Hippocampal formation (tissue), 2 donors: ENCODE data around the gene ATOX1.
"Not testable (repeated sequence)": the region's sequence is repeated elsewhere in the genome, so short reads cannot be mapped to it uniquely, and the experiment has no call there.

Experiments
- DNase-seq, 2 donors: peaks; one replicate each; lab custom pipeline; 2025; lab: John Stamatoyannopoulos, UW

ATOX1 gene

DNA sequence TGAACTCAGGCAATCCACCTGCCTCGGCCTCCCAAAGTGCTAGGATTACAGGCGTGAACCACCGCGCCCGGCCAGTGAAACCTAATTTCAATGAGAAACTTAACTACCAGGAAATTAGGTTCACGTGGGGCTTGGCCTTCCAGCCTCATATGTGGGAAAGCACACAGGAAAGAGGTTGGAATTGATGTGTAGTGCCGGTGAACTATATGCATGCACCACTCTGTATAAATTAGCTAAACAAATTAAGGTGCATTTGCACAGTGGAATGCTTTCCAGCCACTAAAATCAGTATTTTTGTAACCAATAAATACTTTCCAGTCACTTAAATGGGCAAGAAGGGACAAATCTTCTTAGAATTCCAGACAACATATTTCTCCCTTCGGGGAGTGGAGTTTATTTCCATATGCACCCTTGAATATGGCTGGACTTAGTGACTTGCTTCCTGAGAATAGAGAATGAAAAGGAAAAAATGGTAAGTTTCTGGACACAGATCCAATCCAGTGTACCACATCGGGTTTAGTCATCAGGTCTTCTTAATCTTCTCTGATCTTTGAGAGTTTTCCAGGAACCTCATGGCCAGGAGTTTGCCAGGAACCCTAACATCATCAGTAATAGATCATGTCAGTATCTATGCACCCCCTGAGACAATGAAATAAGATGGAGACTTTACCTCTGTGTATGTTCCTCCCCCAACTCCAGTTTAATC is 24.9 kb downstream of the ATOX1 start:
- DNase-seq: no peak

DNA sequence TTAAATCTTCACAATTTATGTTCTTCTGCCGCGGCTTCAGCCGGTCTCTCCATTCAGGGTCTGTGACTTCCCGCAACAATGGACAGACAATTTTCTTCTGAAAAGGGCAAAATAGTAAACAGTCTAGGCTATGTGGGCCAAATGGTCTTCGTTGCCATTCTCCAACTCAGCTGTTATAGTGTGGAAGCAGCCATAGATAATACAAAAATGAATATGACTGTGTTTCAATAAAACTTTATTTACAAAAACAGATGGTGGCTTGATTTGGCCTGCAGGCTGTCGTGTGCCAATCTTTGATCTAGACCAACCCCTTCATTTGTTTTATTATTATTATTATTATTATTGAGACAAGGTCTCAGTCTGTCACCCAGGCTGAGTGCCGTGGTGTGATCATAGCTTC is 28.1 kb downstream of the ATOX1 start:
- DNase-seq: no peak

DNA sequence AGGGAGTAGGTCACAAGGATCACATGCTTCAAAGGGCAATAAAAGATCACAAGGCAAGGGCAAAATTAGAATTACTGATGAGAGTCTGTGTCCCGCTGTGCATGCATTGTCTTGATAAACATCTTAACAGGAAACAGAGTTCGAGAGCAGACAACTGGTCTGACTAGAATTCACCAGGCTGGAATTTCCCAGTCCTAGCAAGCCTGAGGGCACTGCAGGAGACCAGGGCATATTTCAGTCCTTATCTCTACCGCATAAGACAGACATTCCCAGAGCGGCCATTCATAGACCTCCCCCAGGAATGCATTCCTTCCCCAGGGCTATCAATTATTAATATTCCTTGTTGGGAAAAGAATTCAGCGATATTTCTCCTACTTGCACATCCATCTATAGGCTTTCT is 28.8 kb downstream of the ATOX1 start:
- DNase-seq: not testable (repeated sequence)

DNA sequence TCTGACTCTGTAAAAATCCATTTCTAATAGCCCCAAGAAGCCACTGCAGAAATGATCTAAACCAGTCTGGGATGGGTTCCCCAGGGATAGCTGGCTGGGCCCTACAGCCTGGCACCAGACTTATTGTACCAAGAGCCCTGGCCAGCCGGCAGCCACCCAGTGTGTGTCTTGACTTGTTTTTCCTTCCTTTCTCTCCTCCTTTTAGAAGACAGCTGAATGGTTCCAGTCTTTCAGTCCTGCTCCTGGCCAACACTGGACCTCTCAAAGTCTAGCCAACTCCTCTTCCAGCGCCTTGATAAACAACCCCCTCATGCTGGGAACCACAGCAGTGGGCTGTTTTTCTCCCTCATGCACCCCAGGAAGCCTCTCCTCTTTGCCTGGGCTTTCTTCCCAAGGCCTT is 34.1 kb downstream of the ATOX1 start:
- peak; percentile 32 to 47 for DNase-seq

DNA sequence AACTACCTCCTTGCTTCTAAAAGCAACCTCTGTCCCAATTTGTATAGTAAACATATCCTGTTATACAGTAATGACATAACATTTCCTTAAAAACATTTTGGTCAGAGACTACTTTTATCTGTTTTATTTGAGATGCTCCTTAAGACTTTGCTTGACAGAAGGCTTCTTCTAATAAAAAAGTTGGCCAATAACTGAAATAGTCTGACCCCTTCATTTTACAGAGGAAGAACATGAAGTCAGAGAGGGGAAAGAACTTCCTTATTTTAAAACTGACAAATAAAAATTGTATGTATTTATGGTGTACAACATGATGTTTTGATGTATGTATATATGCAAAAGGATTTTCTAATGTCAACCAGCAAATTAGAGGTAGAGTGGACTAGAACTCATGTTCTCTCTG is 35.9 kb downstream of the ATOX1 start:
- no peak for DNase-seq

DNA sequence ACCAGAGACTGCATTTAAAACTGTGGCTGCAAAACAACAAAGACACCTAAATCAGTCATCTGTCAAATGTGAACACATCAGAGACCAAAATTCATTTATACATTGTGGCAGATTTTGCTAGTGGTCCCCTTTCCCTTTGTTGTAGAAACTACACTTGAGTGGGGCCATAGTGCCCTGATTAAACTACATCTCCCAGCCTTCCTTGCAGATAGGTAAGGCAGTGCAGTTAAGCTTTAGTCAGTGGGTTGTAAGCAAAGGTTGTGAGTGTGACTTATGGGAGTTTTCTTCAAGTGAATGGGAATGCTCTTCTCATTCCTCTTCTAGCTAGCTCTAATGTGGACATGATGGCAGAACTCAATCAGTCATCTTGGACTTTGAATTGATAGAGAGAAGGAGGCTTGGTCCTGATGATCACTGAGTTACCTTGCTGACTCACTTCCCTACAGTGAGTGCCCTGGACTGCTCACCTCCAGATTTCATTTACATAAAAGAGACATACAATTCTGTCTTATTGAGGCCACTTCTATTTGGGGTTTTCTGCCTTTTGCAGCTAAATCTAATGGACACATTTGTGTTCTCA is 36.5 kb downstream of the ATOX1 start:
- no peak for DNase-seq

DNA sequence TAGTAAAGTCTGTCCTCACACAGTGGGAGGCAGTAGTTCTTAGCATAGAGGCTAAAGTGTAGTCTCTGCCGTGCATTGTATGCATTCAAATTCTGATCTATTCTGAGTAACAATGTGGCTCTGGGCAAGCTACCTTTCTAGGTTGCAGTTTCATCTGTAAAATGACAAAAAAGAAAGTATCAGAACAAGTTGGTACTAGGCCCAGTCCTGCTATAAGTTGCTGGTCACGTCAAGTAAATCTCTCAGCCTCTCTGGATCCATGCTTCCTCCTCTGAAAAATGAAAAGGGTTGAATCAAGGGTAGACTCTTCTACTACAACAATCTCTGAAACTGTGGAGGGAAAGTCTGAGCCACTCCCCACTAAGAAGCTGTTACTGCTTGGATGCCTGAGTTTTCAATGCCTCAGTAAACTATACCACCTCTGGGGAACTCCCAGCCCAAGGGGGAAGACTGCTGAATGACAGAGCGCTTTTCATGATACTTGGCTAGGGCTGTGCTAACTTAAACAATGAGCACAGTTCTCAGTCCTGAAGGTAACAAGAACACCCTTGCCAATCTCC is 37.3 kb downstream of the ATOX1 start:
- DNase-seq: no peak

DNA sequence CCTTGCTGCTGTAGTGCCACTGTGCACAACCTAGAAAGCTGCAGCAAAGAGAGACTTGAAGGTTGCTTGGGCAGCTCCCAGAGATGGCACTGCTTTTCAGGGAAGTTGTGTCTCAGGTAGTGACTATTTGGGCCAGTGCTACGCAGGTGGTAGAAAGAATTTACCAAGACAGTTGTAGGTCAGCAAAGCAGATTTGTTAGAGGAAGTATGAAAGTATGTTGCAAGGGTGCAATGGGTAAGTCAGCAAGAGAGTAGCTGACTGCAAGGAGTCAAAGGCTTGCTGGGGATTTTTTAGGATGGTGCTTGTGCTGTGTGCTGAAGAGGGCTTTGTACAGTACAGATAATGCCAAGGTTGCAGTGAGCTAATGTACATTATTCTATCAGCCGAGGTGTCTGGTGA is 38.2 kb downstream of the ATOX1 start:
- no peak for DNase-seq

DNA sequence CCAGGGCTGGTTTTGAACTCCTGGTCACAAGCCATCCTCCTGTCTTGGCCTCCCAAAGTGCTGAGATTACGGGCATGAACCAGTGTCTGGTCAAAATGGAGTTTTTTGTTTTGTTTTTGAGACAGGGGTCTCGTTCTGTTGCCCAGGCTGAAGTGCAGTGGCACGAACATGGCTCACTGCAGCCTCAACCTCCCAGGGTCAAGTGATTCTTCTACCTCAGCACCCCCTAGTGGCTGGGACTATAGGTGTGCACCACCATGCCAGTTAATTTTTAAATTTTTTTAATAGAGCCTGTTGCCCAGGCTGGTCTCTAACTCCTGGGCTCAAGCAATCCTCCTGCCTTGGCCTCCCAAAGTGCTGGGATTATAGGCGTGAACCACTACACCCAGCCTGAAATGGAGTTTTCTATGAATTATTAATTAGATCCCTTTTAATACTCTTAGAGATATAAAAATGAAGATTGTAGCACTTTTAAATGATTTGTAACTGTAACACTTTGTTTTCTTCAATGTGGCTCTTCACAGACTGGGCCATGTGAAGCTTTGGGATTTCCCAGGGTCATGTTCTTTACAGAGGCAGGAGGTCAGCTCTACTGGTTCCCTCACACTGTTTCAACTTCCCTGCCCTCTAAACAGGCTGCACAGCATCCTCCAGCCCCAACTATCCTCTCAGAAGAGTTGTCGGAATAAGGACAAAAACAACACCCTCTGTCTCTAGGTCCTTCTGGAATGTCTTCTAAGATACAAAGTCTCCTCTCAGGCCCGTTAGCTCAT is 39.0 kb downstream of the ATOX1 start:
- DNase-seq: peak in 1 of 2 donors; percentile 13

DNA sequence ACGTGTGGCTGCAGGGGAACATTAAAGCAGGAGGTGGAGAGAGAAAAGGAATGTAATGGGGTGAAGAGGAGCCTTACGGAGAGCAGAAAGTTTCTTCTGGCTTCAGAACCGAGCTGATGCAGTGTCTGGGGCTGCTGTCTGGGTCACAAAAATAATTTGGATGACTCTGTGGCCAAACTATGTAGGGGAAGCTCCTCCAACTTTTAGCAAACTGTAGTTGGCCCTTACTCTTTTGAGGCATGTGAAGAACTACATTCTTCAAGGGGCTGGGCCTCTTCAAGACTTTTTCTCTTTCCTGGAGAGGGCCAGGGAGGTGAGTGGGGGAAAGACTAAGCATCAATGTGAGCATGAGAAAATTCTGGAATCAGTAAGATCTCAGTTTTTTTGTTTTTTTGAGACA is 39.8 kb downstream of the ATOX1 start:
- DNase-seq: no peak

DNA sequence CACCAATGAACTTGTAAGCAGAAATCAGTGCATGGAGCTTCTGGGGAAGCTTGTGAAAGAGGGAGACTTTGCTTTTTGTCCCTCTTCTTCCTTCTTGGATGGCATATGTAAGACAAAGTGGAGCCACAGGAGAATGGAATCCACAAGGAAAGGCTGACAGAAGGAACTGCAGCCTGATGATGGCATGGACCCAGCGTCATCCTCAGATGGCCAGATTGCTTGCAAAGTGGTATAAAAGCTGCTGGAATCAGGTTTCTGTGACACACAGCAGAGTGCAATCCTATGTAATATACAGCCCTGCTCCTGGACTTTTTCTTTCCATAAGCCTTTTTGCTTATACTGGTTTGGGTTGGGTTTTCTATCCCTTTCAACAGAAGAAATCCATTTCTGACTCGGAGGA is 40.3 kb downstream of the ATOX1 start:
- no peak for DNase-seq

DNA sequence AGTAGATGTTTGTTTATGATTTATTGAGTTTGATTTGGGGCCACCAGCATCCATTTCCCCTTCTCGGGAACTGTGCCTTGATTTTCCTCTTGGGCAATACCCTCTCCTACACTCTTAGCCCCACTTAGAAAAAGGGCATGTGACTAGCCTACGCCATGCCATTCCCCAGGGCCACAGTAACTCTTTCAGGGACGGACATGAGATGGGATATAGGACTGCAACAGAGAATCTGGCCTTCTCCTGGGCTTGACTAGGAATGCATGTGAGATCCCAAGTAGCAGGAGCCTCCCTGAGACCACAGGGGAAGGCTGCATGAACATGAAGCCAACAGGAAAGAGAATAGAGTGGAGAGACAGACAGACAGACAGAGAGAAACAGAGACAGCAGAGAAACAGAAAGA is 41.0 kb downstream of the ATOX1 start:
- no peak for DNase-seq

DNA sequence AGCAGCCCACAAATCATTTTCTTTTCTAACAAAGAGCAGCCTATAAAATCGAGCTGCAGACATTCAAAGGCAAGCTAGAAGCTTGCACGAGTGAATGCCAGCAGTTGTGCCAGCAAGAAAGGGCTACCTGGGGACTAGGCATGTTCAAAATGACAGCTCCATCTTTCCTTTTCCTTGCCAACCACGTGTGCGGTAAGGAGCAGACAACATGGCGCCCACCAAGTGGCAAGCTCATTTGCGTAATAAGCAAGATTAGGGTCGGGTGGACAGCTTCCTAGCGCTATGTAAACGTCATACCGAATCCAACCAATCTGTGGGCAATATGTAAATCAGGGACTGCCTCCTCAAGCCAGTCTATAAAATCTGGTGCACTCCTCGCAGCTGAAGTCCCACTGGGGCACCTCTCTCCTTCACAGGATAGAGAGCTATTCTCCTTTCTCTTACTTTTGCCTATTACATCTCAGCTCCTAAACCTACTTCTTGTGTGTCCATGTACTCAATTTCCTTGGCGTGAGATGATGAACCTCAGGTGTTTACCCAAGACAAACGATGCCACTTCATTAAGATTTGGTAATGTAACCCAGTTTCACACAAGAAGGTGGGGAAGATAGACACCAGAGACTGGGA is 49.2 kb downstream of the ATOX1 start:
- no peak for DNase-seq

DNA sequence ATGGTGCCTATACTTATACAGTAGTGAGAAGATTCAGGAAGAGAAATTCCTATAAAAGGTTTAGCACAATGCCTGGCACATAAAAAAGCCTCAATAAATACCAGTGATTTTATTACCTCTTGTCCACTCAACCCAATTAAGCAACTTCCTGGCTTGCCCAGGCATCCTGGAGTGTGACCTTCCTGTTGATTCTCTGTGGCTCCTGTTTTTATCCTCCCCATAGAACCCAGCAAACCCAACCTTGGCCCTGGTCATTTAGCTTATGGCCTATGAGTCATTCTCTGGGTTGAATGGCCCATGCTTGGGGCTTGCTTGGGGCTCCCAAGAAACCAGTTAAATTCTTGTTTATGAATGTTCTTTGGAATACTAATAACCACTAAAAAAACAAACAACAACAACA is 50.3 kb downstream of the ATOX1 start:
- no peak for DNase-seq

DNA sequence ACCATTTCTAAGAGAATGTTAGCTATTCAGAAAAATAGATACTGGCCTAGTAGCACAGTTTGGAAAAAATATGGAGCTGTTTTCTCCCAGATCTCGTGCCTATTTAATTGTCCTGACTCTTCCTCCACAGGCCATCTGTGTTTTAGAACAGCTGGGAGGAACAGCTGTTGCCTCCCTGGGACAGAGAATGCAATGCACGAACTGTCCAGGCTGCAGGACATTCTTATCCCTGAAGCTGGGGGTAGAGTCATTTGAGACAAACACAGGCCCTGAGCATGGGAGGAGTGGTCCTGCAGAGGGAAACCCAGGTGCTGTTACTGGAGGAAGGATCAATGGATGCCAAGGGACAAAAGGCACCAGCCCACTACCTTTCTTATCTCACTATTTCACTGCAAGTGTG is 50.9 kb downstream of the ATOX1 start:
- DNase-seq: no peak

DNA sequence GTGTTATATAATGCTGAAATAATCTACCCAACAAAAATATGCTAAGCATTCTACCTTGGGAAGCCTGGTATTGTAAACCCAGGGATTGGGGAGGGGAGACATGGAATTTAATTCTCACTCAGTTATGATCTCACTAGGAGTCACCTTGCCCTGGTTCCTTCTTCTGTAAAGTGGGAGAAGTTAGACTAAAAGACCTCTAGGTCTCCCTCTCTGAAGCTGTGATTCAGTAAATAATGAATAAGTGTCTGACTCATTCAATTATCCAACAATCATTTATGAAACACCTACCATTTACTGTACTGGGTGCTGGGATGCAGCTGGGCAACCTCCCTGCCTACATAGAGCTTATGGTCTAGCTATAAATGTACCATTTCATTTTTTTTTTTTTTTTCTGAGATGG is 51.5 kb downstream of the ATOX1 start:
- DNase-seq: no peak

DNA sequence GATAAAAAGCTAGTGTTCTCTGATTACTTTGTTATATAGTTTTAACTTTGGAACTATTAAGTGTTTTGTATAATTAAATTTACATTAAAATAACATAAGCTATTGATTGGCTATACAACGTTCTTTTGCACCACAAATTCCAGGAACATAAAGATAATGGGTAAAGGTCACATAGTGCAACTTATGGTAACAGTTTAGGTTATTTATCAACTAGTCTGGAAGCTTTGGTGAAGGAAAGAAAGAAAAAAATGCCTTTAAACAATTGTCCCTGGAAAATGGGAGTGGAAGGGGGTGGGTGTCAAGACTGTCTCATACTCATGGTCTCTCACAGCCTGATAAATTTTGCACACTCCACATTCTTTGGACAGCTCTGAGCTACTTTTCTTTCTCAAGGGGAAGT is 54.7 kb downstream of the ATOX1 start:
- no peak for DNase-seq

DNA sequence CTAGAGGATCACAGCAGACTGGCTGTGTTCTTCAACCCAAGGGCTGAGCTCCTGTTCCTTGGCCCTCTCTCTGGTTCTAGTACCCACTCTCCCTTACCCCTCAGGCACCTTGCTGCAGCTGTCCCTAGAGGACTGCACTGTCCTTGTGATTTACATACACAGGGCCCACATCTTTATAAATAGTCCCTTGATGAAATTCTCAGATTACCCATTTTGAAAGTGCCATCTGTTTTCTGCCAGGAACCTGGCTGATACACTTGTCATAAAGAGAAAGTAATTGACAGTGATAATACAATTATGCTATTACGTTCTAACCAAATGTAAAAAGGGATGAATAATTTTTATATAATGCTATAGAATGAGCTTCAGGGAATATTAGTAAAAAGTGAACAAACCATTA is 55.2 kb downstream of the ATOX1 start:
- DNase-seq: no peak

DNA sequence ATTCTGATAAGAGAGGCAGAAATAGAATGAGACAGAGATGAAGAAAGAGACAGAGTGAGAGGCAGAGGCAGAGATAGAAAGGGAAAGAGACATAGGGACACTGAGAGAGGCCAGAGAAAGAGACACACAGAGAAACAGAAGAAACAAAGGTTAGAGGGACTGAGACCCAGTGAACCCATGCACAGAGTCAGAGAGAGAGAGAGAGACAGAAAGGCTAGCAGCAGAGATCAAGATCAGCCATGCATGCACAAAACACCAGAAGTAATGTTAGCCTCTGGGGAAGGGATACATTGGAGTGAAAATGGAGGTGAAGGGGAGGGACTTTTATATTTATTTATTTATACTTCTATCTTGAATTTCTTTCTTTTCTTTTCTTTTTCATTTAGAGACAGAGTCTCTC is 57.6 kb downstream of the ATOX1 start:
- no peak for DNase-seq

DNA sequence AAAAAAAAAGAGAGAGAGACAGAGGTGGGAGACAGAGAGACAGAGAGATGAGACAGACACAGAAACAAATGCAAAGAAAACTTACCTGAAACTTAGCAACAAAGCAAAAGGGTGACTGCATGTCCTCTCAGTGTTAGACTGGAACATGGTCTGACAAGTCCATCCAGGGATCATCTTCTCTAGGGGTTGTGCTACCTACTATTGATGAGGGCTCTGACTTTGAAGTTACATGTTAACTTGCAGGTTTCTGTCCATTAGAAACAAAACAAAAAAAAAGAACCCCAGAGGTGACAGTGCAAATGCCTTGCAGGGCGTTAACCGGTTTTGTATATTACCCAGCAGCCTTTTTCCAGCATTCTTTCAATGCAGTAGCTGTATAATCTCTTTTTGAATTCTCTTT is 58.1 kb downstream of the ATOX1 start:
- no peak for DNase-seq

DNA sequence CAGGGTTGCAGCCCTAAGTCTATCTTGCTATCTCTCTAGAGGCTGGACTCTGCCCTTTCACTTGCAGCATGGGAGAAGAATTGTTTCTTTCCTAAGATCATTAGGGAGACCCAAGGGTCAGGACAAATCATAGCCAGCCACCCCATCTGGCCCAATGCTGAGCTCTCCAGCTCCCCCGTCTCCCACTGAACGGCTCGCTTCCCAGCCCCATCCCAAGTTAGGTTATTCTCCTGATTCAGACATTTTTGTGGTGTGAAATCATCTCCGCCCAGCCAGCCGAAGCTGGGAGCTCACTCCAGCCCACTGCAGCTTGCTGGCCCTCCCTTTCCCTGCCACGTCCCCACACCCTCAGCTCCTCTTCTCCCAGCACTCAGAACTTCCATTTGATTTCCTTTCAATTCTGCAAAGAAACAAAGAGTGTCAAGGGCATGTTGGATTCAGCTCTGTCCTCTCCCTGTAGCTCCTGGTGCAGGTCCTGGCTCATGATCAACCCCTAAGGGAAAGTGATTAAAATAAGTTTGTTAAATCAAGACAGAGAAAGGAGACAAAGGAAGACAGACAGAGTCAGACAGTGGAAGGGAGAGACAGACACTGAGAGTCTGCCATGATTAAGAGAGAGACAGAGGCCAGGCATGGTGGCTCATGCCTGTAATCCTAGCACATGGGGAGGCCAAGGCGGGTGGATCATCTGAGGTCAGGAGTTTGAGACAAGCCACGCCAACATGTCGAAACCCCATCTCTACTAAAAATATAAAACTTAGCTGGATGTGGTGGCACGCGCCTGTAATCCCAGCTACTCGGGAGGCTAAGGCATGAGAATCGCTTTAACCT is 59.1 kb downstream of the ATOX1 start:
- no peak for DNase-seq

DNA sequence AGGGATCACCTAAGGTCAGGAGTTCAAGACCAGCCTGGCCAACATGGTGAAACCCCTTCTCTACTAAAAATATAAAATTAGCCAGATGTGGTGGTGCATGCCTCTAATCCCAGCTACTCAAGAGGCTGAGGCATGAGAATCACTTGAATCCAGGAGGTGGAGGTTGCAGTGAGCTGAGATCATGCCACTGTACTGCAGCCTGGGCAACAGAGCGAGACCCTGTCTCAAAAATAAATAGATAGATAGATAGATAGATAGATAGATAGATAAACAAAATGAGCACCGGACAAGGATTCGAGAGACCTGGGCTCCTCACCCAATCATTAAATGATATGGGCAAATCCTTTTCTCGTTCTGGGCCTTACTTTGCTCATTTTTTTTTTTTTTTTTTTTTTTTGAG is 60.4 kb downstream of the ATOX1 start:
- DNase-seq: not testable (repeated sequence)
